GM12892 (cell line): ENCODE data around the gene SHISAL2B.

Source experiments
- POLR2A ChIP-seq: IDR thresholded peaks from 2 replicates; pipeline ENCODE4 v1.6.1; 2011; ENCODE audit warnings: low read depth, low read length, control low read depth
- POLR2AphosphoS5 ChIP-seq: IDR thresholded peaks from 2 replicates; pipeline ENCODE4 v1.6.1; 2011; ENCODE audit warnings: low read depth, low read length, control low read depth

- TF ChIP-seq POLR2AphosphoS5 (no peak), POLR2A (no peak)
Observed at GRCh38 chr5:64688391-64688790, 1.9 kb upstream of the SHISAL2B start.
